Muscle of back (tissue), 11 donors: ENCODE results near the gene CYP4Z1. TPM values are rescaled to one million over a fixed set of nuclear protein-coding genes. Genes with fewer than 3 reads are reported as not detected.
"Not testable (repeated sequence)": the region's sequence is repeated elsewhere in the genome, so short reads cannot be mapped to it uniquely, and the experiment has no call there.

Experiments used
- DNase-seq, 3 donors: peaks; one replicate each; pipeline versions ENCODE4 v3.0.0 to v3.0.0-alpha.2; 2013
- polyA plus RNA-seq, 10 donors: library from polyadenylated mRNA; unstranded; fragments of 120-200 nt; gene quantifications; one replicate each; pipeline ENCODE4 v1.2.1, GENCODE V29; 2013; ENCODE audit not compliant: insufficient read length in 10 of 10

The CYP4Z1 gene
- polyA plus RNA-seq, 10 donors = 0.09 to 0.49 (median 0.22) TPM; not detected in 2

DNA sequence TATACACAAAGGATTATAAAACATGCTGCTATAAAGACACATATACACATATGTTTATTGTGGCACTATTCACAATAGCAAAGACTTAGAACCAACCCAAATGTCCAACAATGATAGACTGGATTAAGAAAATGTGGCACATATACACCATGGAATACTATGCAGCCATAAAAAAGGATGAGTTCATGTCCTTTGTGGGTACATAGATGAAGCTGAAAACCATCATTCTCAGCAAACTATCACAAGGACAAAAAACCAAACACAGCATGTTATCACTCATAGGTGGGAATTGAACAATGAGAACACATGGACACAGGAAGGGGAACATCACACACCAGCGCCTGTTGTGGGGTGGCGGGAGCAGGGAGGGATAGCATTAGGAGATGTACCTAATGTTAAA lies 60.0 kb downstream of the CYP4Z1 start:
- not testable (repeated sequence) for DNase-seq

DNA sequence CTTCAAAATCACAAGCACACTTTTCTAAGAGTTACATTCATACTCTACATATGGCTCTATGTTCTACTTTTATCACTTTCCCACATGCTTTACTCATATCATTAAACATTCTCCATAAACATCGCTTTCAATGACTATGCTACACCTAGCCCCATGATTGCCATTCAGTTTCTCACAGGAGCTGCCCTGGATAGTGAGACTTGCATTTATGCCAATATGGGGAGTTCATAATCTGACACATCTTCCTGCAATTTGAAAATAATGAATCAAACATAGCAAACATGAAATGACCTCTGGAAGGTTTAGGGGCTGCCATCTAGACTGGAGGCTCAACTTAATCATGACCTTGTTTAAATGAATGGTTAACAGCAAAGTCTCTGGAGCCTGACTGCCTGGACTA lies 61.2 kb downstream of the CYP4Z1 start:
- DNase-seq = no peak

DNA sequence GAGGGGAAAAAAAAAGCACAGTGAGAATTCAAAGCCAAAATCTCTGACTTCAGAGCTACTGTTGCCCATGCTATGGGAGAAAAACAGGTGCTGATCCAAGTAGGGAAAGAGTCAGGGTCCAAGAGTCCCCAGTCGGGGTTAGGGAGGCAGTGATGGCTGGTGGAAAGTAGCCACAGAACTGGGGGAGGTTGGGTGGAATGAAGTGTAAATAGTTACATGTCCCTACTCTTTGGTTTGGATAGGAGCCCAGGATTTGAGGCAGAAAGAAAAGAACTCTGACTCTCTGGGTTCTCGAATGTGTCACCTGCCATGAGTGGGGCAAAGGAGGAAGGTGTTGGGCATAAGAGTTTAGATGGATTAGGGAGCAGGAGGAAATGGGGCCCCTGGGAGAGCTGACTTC lies 61.8 kb downstream of the CYP4Z1 start:
- not testable (repeated sequence) for DNase-seq

DNA sequence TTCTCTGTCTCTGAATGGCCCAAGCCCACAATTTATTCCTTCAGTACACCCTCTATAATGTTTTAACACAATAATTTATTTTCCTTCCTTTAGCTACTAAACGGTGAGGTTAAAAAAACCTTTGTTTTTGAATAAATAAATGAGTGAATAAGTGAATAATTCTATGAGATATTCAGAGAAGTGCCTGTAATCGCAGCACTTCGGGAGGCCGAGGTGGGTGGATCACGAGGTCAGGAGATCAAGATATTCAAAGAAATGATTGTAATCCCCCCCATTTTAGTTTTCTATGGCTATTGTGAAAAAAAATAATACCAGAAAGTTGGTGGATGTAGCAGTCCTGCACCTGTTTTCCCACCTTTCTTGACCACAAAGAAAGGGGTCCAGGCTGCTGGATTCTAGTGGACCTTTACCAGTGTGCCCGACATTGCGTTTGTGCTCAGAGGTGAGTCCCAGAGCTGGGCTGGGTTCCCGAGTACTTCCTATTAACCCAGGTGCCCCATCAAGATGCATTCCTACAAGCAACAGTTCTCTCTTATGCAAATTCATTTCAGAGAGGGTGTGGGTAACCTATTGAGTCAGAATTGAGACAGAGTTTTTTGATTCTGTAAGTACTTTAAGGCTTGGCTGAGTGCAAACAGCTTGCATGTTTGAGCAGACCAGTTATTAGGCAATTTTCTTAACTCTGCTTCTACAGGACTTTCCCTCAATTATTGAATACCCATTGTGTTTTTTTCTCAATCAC lies 62.6 kb downstream of the CYP4Z1 start:
- DNase-seq = not testable (repeated sequence)

DNA sequence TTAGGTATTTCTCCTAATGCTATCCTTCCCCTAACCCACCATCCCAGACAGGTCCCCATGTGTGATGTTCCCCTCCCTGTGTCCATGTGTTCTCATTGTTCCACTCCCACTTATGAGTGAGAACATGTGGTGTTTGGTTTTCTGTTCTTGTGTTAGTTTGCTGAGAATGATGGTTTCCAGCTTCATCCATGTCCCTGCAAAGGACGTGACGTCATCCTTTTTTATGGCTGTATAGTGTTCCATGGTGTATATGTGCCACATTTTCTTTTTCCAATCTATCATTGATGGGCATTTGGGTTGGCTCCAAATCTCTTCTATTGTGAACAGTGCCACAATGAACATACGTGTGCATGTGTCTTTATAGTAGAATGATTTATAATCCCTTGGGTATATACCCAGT lies 65.6 kb downstream of the CYP4Z1 start:
- not testable (repeated sequence) for DNase-seq

DNA sequence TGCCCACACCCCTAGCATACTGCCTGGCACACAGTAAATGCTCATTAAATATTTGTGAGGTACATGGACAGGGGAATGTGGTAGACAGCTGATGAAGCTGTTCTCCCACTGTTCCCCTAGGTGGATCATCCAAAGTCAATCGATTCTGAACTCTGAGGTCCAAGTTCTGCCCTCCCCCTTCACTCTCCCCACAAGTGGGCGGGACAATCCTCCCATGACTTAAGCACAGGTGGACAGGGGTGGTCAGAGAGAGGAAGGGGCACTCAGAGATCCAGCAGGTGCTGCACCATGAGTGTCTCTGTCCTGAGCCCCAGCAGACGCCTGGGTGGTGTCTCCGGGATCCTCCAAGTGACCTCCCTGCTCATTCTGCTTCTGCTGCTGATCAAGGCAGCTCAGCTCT lies 70.2 kb downstream of the CYP4Z1 start, which contains the start of gene CYP4A22:
CYP4A22 (plus strand) TSS at position 244 of the 400 bp plus-strand sequence; CDS start at position 289, 45 bp downstream.
- no peak for DNase-seq

DNA sequence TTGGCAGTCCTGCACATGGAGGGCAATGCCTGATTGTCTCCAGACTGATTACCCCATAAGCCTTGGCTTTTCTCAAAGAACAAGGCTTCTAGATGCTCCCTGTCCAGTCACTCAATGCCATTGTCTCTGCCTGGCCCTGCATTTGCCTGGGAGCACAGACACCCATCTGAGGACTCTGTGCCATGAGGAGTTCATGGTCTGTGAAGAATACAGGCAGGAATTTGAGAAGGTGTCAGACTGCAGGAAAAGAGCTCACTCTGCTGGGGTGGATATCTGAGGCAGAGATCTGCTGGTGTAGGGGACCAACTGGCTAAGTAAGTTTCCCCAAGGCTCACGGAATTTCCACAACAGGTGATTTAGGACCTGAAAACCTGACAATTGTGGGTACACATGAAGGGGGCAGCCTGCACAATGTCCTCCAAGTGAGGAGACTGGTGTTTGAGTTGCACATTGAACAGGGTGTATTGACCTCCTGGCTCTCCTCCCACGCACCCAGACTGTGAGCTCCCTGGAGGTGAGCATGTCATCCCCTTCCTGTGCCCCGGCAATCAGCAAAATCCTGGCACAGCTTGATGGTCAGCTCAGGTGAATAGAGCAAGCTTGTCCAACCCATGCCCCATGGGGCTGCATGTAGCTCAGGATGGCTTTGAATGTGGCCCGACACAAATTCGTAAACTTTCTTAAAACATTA lies 71.0 kb downstream of the CYP4Z1 start:
- DNase-seq = no peak

DNA sequence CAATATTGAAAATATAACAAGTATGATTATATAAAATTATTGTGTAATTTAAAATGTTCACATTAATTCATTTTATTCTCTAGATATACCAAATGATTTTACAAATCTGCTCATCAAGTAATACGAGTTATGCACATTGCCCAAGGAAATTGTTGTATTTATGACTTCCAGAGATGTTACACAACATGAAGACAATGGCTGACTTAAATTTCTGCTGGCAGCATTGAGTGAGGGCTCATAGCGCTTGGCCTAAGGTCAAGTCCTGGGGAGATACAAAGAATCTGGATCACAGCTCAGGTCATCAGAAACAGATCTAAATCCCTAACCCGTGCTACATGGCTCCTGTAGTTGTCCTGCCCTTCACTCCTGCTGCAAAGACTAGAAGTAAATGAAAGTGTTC lies 73.3 kb downstream of the CYP4Z1 start:
- not testable (repeated sequence) for DNase-seq

DNA sequence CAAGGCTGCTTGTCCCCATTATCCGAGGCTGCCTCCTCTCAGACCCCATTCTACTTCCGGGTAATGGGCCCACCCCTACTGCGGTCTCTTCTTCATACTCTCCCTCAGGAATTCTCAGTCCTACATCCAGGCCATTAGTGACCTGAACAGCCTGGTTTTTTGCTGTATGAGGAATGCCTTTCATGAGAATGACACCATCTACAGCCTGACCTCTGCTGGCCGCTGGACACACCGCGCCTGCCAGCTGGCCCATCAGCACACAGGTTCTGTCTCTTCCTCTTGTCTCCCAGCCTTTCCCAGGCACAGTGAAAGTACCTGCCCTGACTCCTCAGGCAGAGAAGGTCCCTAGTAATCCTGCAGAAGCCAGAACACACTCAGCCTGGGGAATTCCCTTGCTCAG lies 76.6 kb downstream of the CYP4Z1 start:
- DNase-seq = not testable (repeated sequence)

DNA sequence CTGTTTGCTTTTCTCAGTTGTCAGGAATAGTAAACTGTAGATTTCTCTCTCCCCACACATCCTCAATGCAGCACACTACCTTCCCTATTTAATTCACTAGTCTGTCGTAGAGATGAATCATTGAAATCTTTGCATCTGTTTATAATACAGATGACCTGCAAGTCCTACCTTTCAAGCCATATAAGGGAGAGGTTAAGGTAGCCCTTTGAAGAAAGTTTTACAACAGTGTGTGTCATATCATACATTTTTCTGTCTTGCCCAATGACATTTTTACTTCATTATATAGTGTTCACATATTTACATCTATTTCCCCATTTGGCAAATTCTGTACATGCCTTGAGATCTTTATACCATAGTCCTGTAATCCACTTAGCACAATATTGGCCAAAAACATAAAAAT lies 79.5 kb downstream of the CYP4Z1 start:
- DNase-seq = not testable (repeated sequence)

DNA sequence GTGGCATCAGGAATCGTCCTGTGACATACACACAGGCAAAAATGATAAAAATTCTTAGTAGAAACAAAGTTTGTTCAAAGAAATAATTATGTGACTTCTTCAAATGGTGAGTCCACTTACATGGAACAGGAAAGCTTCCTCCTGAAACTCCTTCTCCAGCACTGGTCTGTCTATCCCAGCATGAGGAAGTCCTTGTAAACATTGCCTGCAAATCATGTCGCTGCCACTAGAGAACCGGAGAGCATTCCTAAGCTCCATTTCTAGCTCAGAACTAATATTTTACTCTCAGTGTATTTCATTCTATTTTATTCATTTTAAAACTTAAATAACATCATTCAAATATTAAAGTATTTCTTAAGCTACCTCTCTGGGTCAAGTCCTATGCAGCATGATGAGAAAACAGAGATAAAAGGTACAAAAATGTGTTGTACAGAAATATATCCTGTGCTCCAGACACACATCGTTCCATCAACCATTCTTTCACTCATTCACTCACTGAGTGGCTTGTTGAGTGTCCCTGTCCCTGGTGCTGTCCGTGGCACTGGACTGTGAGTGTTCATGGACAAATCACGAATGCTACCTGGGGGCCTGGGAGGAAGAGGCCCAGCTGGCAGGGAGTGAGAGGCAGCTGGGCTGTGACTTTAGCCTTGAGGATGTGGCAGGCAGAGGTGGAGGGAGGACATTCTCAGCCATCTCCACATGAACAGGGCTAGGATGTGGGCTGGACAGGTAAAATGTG lies 80.2 kb downstream of the CYP4Z1 start:
- DNase-seq = no peak

DNA sequence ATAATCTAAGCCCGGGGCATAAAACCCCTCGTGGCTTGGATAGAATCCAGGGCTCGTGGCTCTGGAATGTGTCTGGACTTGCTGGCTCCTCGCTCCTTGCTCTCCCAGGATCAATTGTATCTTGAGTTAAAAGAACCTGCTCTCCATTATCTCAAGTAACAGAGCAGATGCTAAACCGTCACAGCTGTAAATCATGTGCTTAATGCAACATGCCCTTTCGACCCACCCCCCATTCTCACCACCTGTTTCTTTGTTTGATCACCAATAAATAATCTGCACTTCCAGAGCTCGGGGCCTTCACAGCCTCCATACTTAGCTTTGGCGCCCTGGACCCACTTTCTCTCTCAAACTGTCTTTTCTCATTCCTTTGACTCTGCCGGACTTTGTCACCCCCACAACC lies 82.1 kb downstream of the CYP4Z1 start:
- not testable (repeated sequence) for DNase-seq

DNA sequence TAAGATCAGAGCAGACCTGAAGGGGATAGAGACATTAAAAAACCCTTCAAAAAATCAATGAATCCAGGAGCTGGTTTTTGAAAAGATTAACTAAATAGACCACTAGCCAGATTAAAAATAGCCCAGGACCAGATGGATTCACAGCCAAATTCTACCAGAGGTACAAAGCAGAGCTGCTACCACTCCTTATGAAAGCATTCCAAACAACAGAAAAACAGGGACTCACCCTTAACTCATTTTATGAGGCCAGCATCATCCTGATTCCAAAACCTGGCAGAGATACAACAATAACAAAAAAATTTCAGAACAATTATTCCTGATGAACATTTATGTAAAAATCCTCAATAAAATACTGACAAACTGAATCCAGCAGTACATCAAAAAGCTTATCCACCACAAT lies 89.4 kb downstream of the CYP4Z1 start:
- not testable (repeated sequence) for DNase-seq

DNA sequence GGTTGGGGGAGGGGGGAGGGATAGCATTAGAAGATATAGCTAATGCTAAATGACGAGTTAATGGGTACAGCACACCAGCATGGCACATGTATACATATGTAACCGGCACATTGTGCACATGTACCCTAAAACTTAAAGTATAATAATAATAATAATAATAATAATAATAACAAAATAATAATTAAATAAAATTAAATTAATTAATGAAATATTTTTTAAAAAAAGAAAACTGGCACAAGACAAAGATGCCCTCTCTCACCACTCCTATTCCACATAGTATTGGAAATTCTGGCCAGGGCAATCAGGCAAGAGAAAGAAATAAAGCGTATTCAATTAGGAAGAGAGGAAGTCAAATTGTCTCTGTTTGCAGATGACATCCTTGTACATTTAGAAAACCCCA lies 90.9 kb downstream of the CYP4Z1 start:
- DNase-seq = not testable (repeated sequence)

DNA sequence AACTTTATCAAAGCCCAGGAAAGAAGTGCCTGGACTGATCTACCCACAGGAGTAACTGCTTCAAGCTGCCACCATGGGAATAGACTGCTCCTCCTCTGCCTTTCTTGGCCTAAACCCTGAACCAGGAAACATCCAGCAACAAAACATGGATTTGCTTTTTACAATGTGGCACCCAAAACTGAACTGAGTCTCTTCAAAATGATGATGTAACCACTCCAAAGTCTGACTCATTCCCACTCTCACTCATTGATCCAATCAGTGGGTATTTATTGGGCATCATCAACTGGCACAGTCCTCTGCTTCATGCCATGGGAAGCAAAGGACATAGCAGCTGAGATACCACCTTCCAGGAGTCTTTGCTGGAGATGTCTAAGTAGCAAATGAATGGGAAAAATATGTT lies 93.7 kb downstream of the CYP4Z1 start:
- no peak for DNase-seq

DNA sequence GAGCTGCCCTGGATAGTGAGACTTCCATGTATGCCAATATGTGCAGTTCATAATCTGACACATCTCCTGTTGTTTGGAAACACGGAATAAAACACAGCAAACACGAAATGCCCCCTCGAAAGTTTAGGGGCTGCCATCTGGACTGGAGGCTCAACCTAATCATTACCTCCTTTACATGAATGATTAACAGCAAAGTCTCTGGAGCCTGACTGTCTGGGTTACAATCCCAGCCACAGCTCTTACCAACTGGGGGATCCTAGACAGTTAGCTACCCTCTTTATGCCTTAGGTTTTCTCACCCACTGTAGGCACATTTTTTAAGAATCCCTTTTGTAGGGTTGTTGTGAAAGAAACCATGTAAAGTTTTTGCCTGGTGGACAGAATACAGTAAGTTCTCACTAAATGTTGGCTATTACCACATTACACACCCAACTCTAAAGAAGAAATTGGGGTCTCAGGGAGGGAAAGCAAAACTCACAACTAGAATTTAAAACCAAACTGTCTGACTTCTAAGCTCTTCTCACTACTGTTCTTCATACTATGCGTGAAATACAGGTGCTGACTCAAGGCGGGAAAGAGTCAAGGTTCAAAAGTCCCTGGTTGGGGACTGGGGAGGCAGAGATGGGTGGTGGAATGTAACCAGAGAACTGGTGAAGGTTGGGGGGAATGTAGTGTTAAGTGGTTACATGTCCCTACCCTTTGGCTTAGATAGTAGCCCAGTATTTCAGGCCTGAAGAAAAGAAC lies 94.4 kb downstream of the CYP4Z1 start:
- no peak for DNase-seq

DNA sequence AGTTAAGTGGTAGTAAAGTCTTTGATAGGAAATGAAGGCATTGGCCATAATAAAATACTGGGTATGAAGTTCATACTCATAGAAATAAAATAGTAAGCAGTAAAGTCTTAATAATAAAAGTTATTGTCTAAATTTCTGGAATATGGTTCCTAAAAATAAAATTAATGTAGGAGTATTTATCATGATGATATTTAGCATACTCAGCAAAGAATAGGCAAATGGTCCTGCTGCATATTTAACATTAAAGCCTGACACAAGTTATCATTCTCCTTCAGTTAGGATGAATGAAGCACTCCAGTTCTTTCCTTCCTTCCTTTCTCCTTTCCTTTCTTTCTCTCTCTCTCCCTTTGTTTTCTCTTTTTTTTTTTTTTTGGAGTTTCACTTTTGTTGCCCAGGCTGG lies 97.5 kb downstream of the CYP4Z1 start:
- DNase-seq = no peak
